ENCODE results near the gene SLX4IP.

SLX4IP gene

GRCh38 chr20:10639077-10639736 lies 204.1 kb downstream of the SLX4IP start:
- Histone ChIP-seq H3K4me3 (ENCODE audit: low read depth, low read length) (no peak overlapping the region), H3K27me3 (ENCODE audit: insufficient read depth, low read depth, severe bottlenecking) (no peaks in the 10 kb centered on the region), H3K9me3 (ENCODE audit: severe bottlenecking) (no peaks in the 10 kb centered on the region), H3K36me3 (peaks cover 3% of the 10 kb centered on the region; the same call in 1 of the 2 replicates), H3K27ac (no peak overlapping the region)
- no peak for TF ChIP-seq CTCF (IDR thresholded peaks at IDR 0.05; ENCODE audit: low read depth, low read length)
- DNase-seq: no peak

- Histone ChIP-seq H3K27me3 (ENCODE audit: insufficient read depth, low read depth, severe bottlenecking) (no peaks in the 10 kb centered on the region), H3K27ac (no peak overlapping the region), H3K9me3 (ENCODE audit: severe bottlenecking) (no peaks in the 10 kb centered on the region), H3K4me3 (ENCODE audit: low read depth, low read length) (no peak overlapping the region), H3K36me3 (peaks cover 3% of the 10 kb centered on the region; the same call in 1 of the 2 replicates)
- DNase-seq: no peak
- no peak for TF ChIP-seq CTCF (IDR thresholded peaks at IDR 0.05; ENCODE audit: low read depth, low read length)
Observed at GRCh38 chr20:10639737-10640556, 204.8 kb downstream of the SLX4IP start.

GRCh38 chr20:10640897-10641296 lies 205.8 kb downstream of the SLX4IP start:
- no peak overlapping the region for H3K27ac ChIP-seq
- no peak overlapping the region for H3K4me3 ChIP-seq (ENCODE audit: low read depth, low read length)
- no peak for TF ChIP-seq CTCF (IDR thresholded peaks at IDR 0.05; ENCODE audit: low read depth, low read length)
- peaks cover 3% of the 10 kb centered on the region; the same call in 1 of the 2 replicates for H3K36me3 ChIP-seq
- DNase-seq: no peak
- no peaks in the 10 kb centered on the region for H3K9me3 ChIP-seq (ENCODE audit: severe bottlenecking)
- no peaks in the 10 kb centered on the region for H3K27me3 ChIP-seq (ENCODE audit: insufficient read depth, low read depth, severe bottlenecking)

- Histone ChIP-seq H3K36me3 (peaks cover 3% of the 10 kb centered on the region; the same call in 1 of the 2 replicates), H3K9me3 (ENCODE audit: severe bottlenecking) (no peaks in the 10 kb centered on the region), H3K27ac (no peak overlapping the region), H3K27me3 (ENCODE audit: insufficient read depth, low read depth, severe bottlenecking) (no peaks in the 10 kb centered on the region), H3K4me3 (ENCODE audit: low read depth, low read length) (no peak overlapping the region)
- DNase-seq: no peak
- TF ChIP-seq CTCF (IDR thresholded peaks at IDR 0.05; ENCODE audit: low read depth, low read length): no peak
Observed at GRCh38 chr20:10641467-10641866, 206.4 kb downstream of the SLX4IP start.

GRCh38 chr20:10641893-10642292 lies 206.8 kb downstream of the SLX4IP start:
- H3K36me3 ChIP-seq: peaks cover 3% of the 10 kb centered on the region; the same call in 1 of the 2 replicates

More at GRCh38 chr20:10641893-10642292, 206.8 kb downstream of the SLX4IP start:
- no peaks in the 10 kb centered on the region for H3K9me3 ChIP-seq (ENCODE audit: severe bottlenecking)
- H3K27ac ChIP-seq: no peak overlapping the region
- H3K4me3 ChIP-seq (ENCODE audit: low read depth, low read length): no peak overlapping the region
- H3K27me3 ChIP-seq (ENCODE audit: insufficient read depth, low read depth, severe bottlenecking): no peaks in the 10 kb centered on the region
- DNase-seq: no peak
- TF ChIP-seq CTCF (IDR thresholded peaks at IDR 0.05; ENCODE audit: low read depth, low read length): no peak

All from WERI-Rb-1 (cell line).